Left kidney (tissue), 2 donors: ENCODE measurements around the gene STPG3. TPM values are rescaled to one million over a fixed set of nuclear protein-coding genes. Genes with fewer than 3 reads are reported as not detected.

Source experiments
- DNase-seq: peaks from one replicate; pipeline ENCODE4 v3.0.0-alpha.2; 2013
- polyA plus RNA-seq: library from polyadenylated mRNA; unstranded; fragments of 120-200 nt; gene quantifications from one replicate; pipeline ENCODE4 v1.2.1, GENCODE V29; 2013; ENCODE audit not compliant: insufficient read length

Gene STPG3
- polyA plus RNA-seq, 1 donor = 1.5 TPM

- DNase-seq = no peak
Measured at GRCh38 chr9:137221506-137222111, 29.5 kb upstream of the STPG3 start.

GRCh38 chr9:137222190-137223077 is 28.7 kb upstream of the STPG3 start, which contains the start of gene RNF208:
RNF208 (minus strand) TSS chr9:137222240; CDS start chr9:137221212, 1,028 bp downstream.
- DNase-seq = no peak

DNA sequence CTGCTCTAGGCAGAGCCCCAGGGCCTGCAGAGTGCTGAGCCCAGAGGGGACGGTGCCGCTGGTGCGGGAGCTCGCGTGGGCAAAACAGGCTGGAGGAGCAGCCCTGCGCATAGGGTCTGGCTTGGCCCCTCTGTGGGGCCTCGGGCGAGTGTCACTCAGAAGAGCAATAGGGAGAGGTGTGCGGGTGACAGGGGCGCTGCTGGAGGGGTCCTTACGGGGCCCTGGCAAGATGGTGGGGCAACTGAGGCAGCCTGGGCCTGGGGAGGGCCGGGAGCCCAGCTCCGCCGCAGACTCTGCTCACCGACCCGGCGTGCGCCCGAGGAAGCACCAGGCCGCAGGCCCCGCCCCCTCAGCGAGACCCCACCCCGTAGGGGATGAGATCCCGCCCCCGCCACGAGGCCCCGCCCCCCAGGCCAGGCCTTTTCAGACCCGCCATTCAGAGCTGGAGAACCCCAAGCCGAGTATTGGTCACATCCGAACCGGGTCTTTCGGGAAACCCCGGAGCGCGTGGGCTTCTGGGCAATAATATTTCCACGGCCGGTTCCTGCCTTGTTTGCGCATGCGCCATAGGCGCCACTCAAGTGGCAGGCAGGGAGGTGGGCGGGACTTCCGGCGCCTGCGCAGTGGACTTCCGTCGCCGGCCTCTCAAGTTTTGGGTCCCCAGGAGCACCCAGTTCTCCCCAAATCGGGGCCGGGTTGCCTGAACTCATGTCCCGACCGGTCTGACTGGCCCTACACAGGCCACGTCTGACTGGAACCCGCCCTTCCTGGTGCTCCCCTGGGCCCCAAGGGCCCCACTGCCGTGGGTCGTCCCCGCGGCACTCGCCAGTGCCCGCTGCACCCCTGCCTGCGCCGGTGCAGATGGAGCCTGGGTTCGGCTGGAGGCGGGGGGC is 27.8 kb upstream of the STPG3 start:
- DNase-seq = peak; percentile 96

- DNase-seq = no peak
Measured at GRCh38 chr9:137224830-137225694, 26.0 kb upstream of the STPG3 start, which contains the start of gene CYSRT1. CYSRT1 (plus strand) TSS chr9:137225174; CDS start chr9:137225622, 448 bp downstream.

DNA sequence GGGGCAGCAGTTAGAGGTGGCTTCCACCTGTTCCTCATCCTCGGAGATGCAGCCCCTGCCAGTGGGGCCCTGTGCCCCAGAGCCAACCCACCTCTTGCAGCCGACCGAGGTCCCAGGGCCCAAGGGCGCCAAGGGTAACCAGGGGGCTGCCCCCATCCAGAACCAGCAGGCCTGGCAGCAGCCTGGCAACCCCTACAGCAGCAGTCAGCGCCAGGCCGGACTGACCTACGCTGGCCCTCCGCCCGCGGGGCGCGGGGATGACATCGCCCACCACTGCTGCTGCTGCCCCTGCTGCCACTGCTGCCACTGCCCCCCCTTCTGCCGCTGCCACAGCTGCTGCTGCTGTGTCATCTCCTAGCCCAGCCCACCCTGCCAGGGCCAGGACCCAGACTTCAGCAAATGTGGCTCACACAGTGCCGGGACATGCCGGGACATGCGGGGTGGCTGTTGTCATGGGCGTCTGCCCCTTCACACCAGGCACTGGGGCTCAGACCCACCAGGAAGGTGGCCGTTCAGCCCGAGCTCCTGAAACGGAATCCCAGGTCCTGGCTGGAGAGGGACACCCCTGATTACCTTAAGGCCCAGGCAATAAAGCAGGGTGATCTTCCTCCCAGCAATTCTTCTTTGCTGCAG is 25.3 kb upstream of the STPG3 start:
- no peak for DNase-seq

DNA sequence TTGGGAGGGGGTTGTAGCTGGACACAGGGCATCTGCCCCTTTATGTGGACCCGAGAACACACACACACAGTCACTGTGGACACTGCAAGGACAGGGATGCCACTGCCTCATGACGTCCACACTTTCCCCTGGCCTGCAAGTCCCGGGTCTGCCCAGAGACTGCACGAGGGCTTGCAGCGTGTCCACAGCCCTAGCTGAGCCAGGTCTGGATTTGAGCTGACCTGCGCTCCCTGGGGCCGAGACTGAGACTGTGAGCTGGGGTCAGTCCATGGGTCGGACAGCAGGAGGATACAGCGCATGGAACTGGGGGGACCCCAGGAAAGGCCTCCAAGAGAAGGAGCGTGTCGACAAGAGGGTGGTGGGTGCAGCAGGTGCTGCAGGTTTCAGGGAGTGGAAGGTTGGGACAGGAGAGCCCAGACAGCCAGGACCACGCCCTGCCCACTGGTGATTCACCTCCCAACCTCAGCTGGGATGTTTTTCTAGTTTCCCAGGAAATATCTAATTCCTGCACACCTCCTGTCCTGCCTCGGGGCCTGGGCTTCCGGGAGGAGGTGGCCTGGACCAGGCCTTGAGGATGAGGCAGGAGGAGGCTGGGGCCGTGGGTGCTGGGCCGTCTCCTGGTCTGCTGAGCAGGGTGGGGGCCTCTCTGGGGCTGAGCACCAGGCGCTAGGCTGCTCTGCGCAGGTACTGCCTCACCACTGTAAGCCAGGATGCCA is 24.6 kb upstream of the STPG3 start:
- no peak for DNase-seq

GRCh38 chr9:137227054-137227852 is 23.8 kb upstream of the STPG3 start, which contains the start of gene RNF224:
RNF224 (plus strand) TSS chr9:137227502; CDS start chr9:137228336, 834 bp downstream.
- peak; percentile 68 for DNase-seq

DNA sequence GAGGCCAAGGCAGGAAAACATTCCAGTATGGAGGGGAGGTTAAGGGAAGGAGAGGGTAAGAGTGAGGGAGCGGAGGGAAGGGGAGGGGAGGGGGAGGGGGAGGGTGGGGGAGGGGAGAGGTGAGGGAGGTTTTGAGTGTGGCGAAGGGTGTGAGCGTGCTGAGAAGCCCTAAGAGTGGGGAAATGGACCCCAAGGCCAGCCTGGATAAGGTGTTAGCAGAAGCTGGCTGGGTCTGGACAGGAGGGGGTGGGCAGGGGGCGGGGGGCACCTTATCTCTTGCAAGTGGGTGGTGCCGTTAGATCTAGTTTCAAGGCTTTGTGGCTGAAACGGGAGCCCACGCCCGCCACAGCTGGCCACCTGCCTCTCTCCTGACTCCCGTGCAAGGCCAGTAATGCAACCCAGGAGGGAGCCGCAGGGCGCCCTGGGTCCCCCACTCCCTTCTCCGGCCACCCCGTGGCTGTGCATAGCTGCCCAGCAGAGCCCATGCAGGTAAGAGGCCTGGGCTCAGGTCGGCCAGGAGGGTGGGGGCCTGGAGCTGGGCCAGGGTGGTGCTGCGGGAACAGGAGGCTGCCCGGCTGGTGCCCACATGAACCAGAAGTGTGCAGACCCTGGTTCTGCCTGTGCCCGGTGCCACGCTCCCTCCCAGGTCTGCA is 23.1 kb upstream of the STPG3 start:
- DNase-seq = no peak

DNA sequence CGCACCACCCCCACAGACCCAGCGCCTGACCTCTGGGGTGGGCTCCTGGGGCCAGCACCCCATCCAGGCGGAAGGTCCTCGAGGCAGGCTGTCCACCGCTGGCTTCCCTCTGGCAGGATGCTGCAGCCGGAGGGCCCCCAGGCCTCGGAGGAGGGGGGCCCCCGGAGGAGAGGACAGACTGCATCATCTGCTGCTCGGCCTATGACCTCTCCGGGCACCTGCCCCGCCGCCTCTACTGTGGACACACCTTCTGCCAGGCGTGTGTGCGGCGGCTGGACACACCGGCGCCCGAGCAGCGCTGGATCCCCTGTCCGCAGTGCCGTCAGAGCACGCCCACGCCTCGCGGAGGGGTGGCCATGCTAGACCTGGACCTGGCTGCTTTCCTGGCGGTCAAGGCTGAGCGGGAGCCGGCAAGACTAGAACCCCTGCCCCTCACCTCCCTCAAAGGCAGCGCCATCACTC is 22.5 kb upstream of the STPG3 start:
- DNase-seq = no peak

DNA sequence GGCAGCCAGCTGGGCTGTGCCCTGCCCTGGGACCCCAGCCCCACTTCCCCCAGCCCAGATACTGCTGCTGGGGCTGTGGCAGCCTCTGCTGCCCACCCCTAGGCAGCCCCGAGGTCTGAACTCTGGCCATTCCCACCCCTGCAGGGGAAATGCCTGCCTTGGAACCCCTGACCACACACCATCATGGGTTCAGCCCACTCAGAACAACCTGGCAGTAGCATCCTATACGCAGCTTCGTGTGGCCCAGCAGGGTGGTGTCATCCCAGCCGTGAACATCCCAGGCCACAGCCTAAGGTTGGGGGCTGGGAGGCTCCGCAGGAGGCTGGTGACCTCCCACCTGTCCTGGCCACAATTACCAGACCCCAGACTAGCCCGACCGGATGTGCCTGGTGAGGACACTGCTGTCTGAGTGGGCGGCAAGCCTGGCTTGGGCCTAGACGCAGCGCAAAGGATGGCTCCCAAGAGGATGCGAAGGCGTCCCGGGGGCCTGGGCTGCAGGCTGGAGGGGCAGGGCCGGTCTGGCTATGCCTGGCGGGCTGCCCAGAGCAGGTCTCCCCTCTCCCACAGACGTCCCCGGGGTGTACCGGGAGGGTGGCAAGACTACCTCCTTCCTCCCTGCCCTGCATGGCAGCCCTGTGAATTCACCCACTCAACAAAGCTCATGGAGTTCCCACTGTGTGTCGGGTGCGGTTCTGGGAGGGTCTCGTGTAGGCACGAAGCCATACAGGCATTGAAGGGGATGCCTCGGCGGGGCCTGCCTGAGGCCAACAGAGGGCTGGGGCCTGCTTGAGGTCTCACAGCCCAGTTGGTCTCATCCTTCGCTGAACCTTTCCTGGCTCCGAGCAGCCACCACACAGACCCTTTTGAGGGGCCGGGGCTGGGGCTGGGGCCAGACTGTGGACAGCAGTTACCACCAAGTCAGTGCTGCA is 21.9 kb upstream of the STPG3 start:
- DNase-seq = no peak

- no peak for DNase-seq
Measured at GRCh38 chr9:137229903-137230704, 21.0 kb upstream of the STPG3 start.

- no peak for DNase-seq
Measured at GRCh38 chr9:137230705-137231371, 20.2 kb upstream of the STPG3 start, which contains the start of gene SLC34A3. SLC34A3 (plus strand) TSS chr9:137230901; CDS start chr9:137231703, 802 bp downstream.

DNA sequence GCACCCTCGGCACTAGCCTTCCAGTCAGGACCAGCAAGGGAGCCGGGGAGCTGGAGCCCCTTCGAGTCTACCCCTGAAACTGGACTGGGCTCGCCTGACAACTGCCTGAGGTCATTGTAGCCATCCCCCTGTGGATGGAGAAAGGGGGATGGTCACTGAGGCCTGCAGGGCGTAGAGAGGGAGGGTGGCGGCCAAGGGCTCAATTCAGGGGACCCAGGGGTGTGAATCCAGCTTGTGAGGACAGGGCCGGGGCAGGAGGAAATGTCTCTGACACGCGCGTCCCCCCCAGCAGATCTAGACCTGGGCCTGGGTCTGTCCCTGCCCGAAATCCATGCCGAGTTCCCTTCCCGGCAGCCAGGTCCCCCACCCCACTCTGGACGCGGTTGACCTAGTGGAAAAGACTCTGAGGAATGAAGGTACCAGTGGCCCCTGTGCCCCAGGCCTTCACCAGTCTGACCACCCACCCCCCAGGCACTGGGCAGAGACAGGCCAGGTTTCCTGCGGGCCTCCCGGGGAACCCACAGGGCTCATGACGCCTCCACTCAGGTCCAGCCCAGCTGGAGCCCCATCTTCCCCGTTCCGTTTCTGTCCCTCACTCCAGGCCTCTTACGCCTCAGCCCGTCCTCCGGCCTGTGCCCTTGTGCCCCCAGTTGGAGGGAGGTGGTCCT is 19.6 kb upstream of the STPG3 start:
- no peak for DNase-seq

DNA sequence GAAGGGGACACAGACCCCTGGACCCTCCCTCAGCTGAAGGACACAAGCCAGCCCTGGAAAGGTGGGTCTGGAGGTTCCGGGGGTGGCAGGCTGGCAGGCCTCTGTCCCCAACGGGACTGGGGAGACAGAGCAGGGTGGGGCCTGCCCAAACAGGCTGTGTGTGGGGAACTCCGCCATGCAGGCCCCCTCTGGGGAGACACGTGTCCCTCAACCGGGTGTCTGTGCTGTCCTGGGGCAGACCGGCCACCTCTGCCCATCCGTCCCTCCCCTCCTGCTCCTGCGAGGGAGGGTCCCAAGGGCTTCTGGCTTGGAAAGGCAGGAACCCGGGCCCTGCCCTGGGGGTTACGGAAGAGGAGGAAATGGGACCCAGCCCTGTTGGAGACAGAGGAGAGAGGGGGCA is 19.0 kb upstream of the STPG3 start:
- no peak for DNase-seq

GRCh38 chr9:137232510-137232909 is 18.6 kb upstream of the STPG3 start:
- no peak for DNase-seq
